Uterus (tissue), 4 donors: Measurements from ENCODE around the gene ACR. TPM values are rescaled to one million over a fixed set of nuclear protein-coding genes. Genes with fewer than 3 reads are reported as not detected.

ENCODE experiments used
- DNase-seq, 2 donors: peaks; one replicate each; pipeline ENCODE4 v3.0.0-alpha.2; 2019 to 2020
- H3K27ac ChIP-seq, 2 donors: fragments of 200-600 bp; sonication (generic); 1 replicate in 1 of 2; 2 replicates in 1 of 2; pipeline ENCODE4 v1.5.1; 2016 to 2018
- H3K27me3 ChIP-seq, 2 donors: fragments of 200-600 bp; sonication (generic); one replicate each; pipeline ENCODE4 v1.5.1; 2018 to 2019; ENCODE audit warnings: control low read depth in 1 of 2
- H3K36me3 ChIP-seq, 2 donors: fragments of 200-600 bp; sonication (generic); one replicate each; pipeline ENCODE4 v1.5.1; 2019; ENCODE audit warnings: control low read depth in 1 of 2
- H3K4me1 ChIP-seq, 2 donors: fragments of 200-600 bp; sonication (generic); one replicate each; pipeline ENCODE4 v1.5.1; 2018 to 2019; ENCODE audit warnings: control low read depth in 1 of 2
- H3K4me3 ChIP-seq, 2 donors: fragments of 200-600 bp; sonication (generic); 1 replicate in 1 of 2; 2 replicates in 1 of 2; pipeline ENCODE4 v1.5.1; 2018 to 2019; ENCODE audit warnings: mild to moderate bottlenecking in 1 of 2
- H3K9me3 ChIP-seq, 2 donors: fragments of 200-600 bp; sonication (generic); one replicate each; pipeline ENCODE4 v1.5.1; 2019; ENCODE audit warnings: control low read depth in 1 of 2
- POLR2A ChIP-seq, 2 donors: fragments of 450-650 bp; IDR thresholded peaks; one replicate each; pipeline ENCODE4 v1.6.1; 2016; ENCODE audit warnings: antibody characterized with exemption in 2 of 2, mild to moderate bottlenecking in 1 of 2, moderate library complexity in 1 of 2
- intact Hi-C: fragments of 100-400 bp; cut with DNase I; formaldehyde crosslinking; loops from one replicate; pipeline ENCODE4 v1.15.1; 2023; ENCODE audit warnings: low total_unique reads
- total RNA-seq, 4 donors: library from RNA; depleted of rRNA in 3 of 4; stranded (reverse); fragments of >200 nt in 3 of 4; gene quantifications; one replicate each; pipeline versions ENCODE4 v1.1.0 to v1.2.4, GENCODE V29; 2014 to 2023
- TF ChIP-seq, protein P1 (sequence below), 4 experiments: fragments of 200-600 bp in 2 of 4; fragments of 450-650 bp in 2 of 4; sonication (generic) in 2 of 4; IDR thresholded peaks; one replicate each; pipeline ENCODE4 v1.5.1; 2016 to 2019; ENCODE audit warnings: antibody characterized with exemption in 4 of 4, mild to moderate bottlenecking in 2 of 4, moderate library complexity in 1 of 4
- donor health status: DM: yes; HTN: yes; CAD: no.

Gene ACR
- total RNA-seq, 4 donors from 2014 or later: 0.35 to 7.9 TPM; not detected in 2

DNA sequence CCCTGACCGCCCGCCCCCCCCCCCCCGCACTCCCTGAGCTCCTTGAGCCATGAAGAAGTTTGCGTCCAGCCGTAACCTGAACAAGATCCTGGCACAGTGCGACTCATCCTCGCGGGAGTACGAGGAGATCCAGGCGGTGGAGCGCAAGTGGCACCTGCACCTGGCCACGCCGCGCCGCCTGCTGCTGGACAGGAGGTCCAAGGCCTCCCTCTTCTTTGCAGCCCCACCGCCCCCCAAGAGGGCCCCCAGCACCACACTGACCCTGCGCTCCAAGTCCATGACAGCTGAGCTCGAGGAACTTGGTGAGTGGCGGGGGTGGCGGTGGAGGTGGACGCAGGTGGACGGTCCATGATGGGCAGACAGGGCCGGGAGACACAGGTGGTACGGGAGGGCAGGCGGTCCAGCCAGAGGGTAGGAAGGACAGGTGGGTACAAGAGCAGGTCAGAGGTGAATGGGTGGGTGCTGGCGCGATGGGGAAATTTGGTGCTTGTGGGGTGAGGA lies 32.1 kb upstream of the ACR start:
- intact Hi-C loops: no loop called here
- Histone ChIP-seq H3K27me3 (no peaks in the 10 kb centered on the region), H3K36me3 (no peaks in the 10 kb centered on the region), H3K4me3 (no peak overlapping the region), H3K4me1 (no peaks in the 10 kb centered on the region), H3K9me3 (no peaks in the 10 kb centered on the region), H3K27ac (no peak overlapping the region)
- DNase-seq: no peak
- TF ChIP-seq, protein P1, sequence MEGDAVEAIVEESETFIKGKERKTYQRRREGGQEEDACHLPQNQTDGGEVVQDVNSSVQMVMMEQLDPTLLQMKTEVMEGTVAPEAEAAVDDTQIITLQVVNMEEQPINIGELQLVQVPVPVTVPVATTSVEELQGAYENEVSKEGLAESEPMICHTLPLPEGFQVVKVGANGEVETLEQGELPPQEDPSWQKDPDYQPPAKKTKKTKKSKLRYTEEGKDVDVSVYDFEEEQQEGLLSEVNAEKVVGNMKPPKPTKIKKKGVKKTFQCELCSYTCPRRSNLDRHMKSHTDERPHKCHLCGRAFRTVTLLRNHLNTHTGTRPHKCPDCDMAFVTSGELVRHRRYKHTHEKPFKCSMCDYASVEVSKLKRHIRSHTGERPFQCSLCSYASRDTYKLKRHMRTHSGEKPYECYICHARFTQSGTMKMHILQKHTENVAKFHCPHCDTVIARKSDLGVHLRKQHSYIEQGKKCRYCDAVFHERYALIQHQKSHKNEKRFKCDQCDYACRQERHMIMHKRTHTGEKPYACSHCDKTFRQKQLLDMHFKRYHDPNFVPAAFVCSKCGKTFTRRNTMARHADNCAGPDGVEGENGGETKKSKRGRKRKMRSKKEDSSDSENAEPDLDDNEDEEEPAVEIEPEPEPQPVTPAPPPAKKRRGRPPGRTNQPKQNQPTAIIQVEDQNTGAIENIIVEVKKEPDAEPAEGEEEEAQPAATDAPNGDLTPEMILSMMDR (IDR thresholded peaks at IDR 0.05): no peak
- TF ChIP-seq POLR2A (IDR thresholded peaks at IDR 0.05): no peak

DNA sequence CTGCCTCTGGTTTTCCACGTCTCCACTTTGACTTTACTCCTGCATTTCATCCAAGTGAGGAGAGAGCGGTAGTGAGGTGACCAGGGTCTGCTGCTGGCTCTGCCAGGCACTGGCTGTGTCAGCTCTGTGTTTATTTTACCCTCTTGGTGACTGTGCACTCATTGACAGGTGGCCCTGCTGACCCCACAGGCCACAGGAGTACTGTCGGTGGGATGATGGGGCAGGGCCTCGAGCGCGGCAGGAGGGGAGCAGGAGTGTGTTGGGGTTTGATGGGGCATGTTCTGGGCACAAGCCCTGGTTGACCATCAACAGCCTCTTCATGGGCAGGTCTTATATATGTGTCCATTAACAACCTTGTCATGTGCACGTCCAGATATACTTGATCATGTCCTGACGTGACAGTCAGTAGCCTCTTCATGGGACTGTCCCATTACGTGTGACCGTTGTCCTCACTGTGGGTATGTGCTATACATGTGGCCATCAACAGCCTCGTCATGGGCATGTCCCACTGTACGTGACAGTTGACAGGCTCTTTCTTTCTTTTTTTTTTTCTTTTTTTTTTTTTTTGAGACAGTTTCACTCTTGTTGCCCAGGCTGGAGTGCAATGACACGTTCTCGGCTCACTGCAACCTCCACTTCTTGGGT lies 31.4 kb upstream of the ACR start:
- intact Hi-C loops: no loop called here
- H3K4me1 ChIP-seq: no peaks in the 10 kb centered on the region
- no peak for DNase-seq
- no peaks in the 10 kb centered on the region for H3K27me3 ChIP-seq
- no peak for TF ChIP-seq POLR2A (IDR thresholded peaks at IDR 0.05)
- TF ChIP-seq, protein P1 (IDR thresholded peaks at IDR 0.05): no peak
- no peak overlapping the region for H3K4me3 ChIP-seq
- no peaks in the 10 kb centered on the region for H3K36me3 ChIP-seq
- H3K27ac ChIP-seq: no peak overlapping the region
- H3K9me3 ChIP-seq: no peaks in the 10 kb centered on the region

DNA sequence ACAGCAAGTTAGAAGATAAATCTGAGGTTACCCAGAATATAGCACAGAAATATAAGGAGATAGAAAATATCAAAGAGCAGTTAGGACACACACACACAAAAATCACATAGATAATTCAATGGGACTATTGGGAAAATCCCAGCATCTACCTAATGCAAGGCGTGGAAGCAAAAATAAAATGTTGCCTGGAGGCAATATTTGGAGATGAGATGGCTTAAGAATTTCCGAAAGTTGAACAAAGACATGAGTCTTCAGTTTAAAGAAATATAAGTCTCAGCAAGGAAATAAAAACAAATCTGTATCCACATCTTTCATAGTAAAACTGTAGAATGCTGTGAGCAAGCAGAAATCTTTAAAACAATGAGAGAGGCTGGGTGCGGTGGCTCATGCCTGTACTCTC lies 29.5 kb upstream of the ACR start:
- TF ChIP-seq, protein P1 (IDR thresholded peaks at IDR 0.05): no peak
- no peak for TF ChIP-seq POLR2A (IDR thresholded peaks at IDR 0.05)
- Histone ChIP-seq H3K27ac (no peak overlapping the region), H3K27me3 (no peaks in the 10 kb centered on the region), H3K4me3 (no peak overlapping the region), H3K9me3 (no peaks in the 10 kb centered on the region), H3K4me1 (no peaks in the 10 kb centered on the region), H3K36me3 (no peaks in the 10 kb centered on the region)
- intact Hi-C loops: no loop called here
- no peak for DNase-seq

DNA sequence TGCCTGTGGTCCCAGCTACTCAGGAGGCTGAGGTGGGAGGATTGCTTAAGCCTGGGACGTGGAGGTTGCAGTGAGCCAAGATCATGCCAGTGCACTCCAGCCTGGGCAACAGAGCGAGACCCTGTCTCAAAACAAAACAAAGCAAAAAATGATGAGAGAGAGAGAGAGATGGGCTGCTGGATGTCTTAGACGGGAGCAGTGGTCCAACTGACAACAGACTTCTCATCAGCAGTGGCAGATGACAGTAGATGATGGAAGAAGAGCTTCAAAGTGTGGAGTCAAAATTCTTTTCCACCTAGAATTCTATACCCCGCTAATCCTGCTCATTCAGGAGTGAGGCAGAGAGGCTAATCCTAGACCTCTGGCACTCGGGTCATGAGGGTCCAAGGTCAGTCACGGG lies 29.0 kb upstream of the ACR start:
- DNase-seq: no peak
- TF ChIP-seq, protein P1 (IDR thresholded peaks at IDR 0.05): no peak
- no peak for TF ChIP-seq POLR2A (IDR thresholded peaks at IDR 0.05)
- intact Hi-C loops: no loop called here

DNA sequence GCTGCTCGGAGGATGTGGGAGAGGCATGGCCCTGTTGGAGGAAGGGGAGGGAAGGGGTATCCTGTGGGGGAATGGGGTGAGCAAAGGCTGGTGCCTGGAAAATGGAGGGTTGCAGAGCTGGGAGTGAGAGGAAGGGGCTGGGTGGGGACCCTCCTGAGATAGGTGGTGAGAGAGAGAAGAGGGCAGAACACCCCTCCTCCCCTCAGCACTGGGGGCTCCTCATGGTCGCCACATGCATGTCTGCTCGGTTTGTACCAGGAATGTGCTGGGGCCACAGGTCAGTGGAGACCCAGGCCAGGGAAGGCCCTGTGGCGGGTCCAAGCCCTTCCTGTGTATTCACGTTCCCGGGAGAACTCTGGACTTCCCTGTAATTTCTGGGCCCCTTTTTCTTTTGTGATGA lies 27.8 kb upstream of the ACR start:
- Histone ChIP-seq H3K4me3 (no peak overlapping the region), H3K36me3 (no peaks in the 10 kb centered on the region), H3K27me3 (no peaks in the 10 kb centered on the region), H3K4me1 (no peaks in the 10 kb centered on the region), H3K9me3 (no peaks in the 10 kb centered on the region), H3K27ac (no peak overlapping the region)
- no peak for TF ChIP-seq POLR2A (IDR thresholded peaks at IDR 0.05)
- TF ChIP-seq, protein P1 (IDR thresholded peaks at IDR 0.05): no peak
- intact Hi-C loops: no loop called here
- DNase-seq: no peak

More for the DNA sequence above, 29.0 kb upstream of the ACR start:
- no peaks in the 10 kb centered on the region for H3K27me3 ChIP-seq
- no peak overlapping the region for H3K4me3 ChIP-seq
- no peaks in the 10 kb centered on the region for H3K36me3 ChIP-seq
- no peaks in the 10 kb centered on the region for H3K9me3 ChIP-seq
- no peak overlapping the region for H3K27ac ChIP-seq
- no peaks in the 10 kb centered on the region for H3K4me1 ChIP-seq
